ENCODE data around the gene ERP29.
"Not testable (repeated sequence)": the region's sequence is repeated elsewhere in the genome, so short reads cannot be mapped to it uniquely, and the experiment has no call there.

ERP29 gene

DNA sequence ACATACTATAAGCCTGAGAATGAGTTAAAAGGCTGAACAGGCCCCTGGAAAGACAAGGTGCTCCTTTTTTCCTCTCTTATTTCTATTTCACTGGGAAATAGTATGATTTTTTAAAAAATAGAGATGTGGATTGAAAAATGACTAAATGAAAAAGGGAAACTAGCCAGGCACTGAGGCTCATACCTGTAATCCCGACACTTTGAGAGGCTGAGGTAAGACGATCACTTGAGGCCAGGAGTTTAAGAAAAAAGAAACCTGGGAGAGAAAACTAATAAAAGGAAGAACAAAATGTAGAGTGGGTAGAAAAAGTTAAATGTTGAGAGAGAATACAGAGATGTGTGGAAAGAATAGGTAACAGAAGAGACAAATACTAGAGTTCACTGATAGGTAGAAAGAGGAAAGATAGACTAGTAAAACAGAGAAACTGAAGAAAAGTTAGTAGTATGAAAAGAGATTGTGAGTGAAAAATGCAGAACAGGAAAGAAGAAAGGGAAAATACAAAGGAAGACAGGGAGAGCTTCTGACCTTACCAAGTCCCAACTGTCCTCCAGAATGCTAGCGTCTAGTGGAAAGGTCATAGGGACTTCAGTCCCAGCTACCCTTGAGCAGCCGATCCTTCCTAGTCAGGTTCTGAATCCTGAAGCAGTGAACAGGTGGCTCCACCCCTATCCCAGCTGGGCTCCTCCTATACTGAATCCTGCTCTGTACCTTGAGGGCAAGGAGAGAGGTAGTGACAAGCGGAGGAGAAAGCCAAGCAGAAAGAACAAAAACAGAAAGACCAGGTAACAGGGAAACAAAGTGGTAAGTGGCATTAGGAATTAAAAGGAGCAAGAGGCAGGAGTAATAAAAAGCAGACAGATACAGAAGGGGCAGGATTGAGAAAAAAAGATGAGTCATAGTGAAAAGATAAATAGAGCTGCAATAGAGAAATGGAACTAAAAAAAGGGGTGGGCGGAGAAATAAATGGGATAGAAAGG, 7.5 kb upstream of the ERP29 start:
- no peak for DNase-seq

DNA sequence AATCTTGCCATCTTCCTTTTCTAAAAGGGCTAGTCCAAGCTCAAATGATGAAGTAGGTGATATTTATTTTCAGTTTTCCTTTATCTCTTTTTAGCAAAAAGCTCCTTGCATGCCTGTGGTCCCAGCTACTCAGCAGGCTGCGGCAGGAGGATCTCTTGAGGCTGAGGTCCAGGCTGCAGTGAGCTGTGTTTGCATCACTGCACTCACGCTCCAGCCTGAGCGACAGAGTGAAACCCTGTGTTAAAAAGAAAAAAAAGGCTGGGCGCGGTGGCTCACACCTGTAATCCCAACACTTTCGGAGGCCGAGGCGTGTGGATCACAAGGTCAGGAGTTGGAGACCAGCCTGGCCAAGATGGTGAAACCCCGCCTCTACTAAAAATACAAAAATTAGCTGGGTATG, 5.3 kb upstream of the ERP29 start:
- no peak for DNase-seq

DNA sequence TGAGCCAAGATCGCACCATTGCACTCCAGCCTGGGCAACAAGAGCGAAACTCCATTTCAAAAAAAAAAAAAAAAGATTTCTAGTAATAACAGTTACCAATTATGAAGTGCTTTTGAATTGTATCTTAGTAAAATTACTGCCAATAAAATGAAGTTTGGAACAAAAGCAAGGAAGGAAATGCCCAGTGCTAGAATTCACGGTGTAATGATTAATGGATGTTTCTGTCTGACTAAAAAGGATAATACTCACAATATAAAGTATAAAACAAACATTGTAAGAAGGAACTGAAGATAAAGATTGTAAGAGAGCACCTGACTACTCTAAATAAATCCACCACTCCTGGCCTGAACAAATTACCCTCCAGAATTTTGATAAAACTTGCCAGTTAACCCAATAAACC, 4.3 kb upstream of the ERP29 start:
- DNase-seq, result no peak

DNA sequence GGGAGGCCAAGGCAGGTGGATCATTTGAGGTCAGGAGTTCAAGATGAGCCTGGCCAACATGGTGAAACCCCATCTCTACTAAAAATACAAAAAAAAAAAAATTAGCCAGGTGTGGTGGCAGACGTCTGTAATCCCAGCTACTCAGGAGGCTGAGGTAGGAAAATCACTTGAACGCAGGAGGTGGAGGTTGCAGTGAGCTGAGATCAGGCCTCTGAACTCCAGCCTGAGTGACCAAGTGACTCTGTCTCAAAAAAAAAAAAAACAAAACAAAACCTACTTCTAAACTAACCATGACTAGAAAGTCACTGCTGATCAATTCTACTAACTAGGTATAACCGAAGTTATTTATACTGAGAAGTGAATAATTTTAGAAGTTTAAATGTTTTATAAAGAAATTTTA, 3.6 kb upstream of the ERP29 start:
- not testable (repeated sequence) for DNase-seq

DNA sequence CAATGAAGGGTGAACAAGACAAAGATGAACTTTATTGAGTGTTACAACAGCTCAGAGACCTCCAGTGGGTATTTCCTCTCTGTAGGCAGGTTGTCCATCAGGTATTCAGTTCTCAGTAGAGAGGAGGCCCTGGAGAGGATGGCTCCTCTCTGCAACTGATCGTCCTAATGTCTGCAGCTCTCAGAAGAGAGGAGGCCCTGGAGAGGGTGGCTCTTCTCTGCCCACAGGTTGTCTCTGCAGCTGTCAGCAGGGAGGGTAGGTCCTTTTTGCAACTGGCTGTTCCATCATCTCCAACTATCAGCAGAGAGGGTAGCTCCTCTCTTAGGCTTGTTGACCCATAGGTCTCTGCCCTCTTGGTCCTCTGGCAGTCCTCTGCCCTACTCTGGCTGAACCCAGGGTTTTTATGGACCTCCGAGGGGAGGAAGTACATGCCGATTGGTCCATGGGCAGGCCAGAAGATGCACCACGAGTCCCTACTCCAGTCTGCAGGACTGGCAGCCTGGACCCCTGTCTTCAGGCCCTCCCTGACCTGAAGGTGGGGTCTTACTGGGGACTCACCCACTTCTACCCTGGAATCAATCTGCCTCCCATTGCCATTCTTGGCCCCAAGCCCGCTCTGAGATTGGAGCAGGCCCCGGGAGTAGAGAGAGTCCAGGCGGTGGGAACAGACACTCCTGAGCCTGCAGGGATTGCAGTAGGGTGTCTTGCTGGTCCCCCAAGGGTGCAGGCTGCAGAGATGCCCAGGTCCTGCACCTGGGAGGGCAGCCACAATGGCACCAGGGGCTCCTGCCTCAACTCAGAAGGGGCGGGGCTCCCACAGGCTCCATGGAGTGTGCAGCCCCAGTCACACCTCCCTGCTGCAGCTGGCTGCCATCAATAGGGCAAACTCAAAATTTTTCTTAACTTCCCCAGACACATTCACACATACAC, 2.5 kb upstream of the ERP29 start:
- DNase-seq, result no peak

DNA sequence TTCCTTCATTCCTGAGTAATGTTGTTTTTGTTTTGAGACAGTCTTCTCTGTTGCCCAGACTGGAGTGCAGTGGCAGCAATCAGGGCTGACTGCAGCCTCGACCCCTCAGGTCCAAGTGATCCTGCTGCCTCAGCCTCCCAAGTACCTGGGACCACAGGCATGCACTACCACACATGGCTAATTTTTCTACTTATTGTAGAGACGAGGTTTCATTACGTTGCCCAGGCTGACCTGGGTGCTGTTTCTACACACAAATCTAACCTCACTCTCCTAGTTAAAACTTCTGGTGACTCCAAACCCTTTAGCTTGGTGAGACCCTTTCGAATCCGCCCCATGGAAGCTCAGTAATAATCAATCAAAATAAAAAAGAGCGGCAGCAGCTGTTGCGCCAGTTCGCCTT, 1.5 kb upstream of the ERP29 start:
- no peak for DNase-seq

DNA sequence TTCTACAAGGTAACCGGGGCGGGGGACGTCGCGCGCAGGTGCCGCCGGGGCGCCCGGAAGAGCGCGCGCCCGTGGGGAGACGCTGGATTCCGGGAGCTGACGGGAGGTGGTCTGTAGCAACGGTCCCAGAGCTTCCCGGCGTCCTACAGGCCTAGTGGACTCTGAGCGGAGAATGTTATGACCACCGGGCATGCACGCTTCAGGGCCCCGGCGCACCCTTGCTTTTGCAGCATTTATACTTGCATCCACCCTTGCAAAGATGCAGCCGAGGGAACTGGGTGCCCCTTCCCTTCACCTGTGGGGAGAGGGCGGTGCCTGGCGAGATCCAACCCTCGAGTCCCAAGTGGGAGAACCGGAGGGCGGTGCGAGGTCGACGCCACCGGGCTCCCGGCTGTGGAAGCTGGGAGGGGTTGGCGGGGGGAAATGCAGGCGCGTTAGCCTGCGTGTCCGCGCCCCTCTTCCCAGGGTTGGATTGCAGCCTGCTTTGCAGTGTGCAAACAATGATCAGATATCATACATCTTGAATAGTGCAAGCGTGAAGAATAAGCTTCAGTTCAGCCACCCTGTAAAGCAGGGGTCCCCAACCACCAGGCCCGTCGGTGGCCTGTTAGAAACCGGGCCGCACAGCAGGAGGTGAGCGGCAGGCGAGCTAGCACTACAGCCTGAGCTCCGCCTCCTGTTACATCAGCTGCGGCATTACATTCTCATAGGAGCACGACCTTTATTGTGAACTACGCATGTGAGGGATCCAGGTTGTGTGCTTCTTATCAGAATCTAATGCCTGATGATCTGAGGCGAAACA, 576 bp downstream of the ERP29 start:
- peak; percentile 27 for DNase-seq

DNA sequence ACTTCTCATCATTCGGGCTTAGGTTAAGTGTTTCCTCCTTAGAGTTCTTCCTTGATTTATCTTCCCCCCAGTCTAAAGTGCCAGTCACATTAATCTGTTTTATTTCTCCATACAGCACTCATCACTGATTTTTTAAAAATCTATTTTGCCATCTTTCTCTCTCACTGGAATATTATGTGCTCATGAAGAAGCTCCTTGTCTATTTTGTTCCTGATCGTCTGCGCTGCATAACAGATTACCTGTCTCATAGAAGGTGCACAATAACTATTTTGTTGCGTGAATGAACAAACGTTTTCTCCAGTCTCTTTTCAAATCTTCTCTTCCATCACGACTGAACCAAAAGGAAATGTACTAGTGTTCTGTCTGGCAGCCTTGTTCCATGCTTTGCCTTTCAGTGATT, 2.7 kb downstream of the ERP29 start:
- no peak for DNase-seq

DNA sequence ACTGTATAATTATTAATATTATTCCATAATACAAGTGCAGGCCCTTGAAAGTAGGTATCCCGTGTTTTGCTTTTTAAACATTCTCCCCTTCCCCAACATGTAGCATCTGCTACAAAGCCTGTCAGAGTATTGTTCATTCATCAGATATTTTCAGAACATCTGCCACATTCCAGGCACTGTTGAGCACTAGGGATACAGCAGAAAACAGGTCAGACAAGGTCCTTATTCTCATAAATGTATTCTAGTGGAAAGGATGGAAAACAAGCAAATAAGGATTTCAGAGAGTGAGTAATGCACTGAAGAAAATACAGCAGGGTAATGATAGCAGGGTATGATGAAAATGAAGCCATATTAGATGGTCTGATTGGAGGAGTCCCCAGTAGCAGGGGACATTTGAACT, 3.8 kb downstream of the ERP29 start:
- DNase-seq, result no peak

DNA sequence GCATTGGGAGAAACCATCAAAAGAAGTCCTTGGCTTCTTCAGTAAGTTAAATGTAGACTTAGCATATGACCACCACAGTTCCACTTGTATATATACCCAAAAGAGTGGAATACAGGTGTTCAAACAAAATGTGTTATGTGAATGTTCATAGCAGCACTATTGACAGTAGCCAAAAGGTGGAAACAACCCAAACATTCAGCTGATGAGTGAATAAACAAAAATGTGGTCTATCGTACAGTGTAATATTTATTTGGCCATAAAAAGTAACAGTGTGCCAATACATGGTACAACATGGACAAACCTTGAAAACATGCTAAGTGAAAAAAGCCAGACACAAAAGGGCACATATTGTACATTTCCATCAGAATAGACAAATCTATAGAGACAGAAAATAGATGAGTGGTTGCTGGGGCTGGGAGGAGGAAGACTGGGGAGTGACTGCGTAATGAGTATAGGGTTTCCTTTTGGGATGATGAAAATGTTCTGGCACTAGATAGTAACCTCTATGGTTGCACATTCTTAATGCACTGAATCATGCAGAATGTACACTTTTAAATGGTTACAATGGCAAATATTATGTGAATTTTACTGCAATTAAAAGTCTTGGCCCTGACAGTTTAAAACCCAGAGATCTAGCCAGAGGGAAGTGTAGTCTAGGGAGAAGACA, 5.5 kb downstream of the ERP29 start:
- DNase-seq, result no peak

DNA sequence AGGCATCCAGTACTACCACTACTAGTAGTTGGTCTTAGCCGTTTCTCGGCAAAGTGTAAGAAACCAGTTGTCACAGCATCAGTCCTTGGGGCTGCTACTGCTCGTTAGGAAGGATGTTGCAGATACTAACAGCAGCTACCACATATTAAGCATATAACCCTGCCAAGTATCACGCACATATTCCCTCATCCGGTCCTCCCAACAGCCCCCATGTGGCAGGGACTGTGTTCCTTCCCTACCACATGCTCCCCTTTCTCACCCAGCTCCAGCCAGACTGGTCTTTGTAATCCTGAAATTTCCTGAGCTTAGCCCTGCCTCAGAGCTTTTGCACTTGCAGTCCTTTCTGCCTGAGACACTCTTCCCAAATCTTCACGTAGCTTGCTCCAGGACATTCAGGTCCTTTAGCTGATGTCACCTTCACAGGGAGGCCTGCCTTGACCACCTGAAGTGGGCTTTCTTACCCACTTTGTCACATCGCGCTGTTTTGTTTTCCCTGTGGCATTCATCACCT, 7.8 kb downstream of the ERP29 start:
- no peak for DNase-seq

DNA sequence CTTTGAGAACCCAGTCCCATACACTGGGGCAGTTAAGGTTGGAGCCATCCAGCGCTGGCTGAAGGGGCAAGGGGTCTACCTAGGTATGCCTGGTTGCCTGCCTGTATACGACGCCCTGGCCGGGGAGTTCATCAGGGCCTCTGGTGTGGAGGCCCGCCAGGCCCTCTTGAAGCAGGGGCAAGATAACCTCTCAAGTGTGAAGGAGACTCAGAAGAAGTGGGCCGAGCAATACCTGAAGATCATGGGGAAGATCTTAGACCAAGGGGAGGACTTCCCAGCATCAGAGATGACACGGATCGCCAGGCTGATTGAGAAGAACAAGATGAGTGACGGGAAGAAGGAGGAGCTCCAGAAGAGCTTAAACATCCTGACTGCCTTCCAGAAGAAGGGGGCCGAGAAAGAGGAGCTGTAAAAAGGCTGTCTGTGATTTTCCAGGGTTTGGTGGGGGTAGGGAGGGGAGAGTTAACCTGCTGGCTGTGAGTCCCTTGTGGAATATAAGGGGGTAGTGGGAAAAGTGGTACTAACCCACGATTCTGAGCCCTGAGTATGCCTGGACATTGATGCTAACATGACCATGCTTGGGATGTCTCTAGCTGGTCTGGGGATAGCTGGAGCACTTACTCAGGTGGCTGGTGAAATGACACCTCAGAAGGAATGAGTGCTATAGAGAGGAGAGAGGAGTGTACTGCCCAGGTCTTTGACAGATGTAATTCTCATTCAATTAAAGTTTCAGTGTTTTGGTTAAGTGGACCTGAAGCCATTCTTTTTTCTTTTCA, 9.2 kb downstream of the ERP29 start:
- DNase-seq, result no peak

DNA sequence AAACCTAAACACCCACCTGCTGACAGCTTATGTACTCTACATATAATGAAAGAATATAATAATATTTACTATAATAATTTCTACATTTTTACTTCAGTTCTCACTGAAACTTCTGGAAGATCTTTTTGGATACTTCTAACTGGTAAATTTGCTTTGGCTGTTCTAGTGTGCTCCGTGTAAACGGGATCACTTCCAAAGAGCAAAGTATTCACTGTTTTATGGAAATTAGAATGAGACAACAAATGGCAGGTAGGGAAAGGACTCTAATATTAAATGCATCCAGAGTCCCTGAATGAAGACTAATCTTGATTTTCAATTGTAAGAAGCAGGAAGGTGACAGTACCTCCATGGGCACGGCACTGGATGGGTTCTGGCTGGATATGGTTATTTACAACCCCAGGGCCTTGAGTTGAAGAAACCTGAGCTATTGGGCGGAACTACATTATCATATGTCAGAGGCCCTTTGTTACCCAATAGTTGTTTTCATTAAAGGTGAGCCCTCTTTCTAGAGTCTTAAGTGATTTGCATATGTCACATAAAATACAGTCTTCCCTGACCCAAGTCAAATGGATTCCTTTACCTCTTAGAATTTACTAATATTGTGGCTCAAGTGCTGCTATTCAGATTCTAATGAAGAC, 10.7 kb downstream of the ERP29 start:
- DNase-seq, result no peak

DNA sequence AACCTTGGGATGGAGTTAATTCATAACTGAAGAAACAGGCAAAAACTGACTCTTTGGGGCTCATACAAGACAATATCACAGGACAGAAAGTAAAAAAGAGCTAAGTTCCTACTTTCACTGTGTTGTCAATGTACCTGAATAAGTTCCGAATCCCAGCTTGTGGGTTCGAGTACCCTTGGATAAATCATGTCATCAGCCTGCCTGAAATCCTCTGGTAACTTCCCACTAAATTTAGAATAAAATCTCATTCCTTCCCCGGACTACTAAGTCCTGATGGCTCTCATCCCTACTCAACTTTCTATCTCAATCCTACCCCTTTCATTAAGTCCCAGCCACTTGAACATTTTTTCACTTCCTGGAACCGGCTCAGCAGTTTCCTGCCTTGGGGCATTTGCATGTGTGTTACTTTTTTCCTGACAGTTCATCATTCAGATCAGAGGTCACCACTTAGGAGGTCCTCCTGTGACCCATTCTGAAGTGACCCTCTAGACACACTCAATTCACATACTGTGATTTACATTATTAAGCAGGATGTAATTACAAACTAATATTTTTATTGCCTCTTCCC, 12.7 kb downstream of the ERP29 start:
- no peak for DNase-seq

DNA sequence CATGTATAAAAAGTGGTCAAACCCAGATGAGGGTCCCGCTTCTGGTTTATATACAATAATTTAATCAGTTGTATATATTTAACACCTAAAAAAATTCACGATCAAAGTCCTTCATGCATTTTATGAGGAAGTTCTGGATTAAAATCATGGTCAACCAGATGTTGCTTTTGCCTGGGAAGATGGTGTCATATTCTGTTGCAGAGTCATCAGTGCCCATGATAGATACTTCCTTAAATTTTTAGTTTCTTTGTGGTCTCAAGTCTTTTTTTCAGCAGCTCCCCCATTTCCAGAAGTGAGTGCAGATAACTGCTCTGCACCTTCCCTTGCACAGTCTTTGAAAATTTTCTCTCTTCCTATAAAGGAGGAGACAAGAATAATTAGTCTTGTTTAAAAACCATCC, 16.1 kb downstream of the ERP29 start:
- no peak for DNase-seq

DNA sequence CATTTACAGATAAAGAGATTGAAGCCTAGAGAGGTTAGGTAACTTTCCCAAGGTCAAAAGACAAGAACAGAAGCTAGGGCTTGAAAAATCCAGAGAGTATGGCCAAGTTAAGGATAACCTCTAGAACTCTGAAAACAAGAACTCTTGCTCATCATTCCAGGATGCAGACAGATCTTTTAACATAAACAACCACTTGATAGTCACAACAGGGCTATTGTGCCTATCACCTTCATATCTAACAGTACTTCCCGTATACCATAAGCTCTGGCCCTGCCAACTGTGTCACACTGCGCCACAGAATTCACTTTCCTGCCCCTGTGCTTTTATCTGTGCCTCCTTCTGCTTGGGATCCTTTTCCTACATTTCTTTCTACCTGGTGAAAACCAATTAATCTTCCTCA, 18.2 kb downstream of the ERP29 start:
- no peak for DNase-seq

DNA sequence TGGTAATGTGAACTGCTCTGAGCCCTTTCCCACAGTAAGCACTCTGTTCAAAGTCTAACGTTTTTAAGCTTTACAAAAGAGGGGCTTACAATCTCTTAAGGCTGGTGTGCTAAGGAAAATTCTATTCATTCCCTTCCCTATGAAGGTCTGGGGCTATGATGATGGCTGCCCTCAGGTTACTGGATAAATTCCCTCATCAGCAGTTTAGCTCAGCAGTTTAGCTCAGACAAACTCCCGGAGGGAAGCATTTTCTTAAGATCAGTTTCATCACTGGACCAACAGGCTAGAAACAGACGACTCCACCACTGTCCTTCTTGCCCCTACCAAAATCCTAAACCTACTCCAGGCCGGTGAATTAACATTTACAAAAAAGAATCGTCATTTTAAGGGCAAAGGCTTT, 19.1 kb downstream of the ERP29 start:
- DNase-seq, result no peak

DNA sequence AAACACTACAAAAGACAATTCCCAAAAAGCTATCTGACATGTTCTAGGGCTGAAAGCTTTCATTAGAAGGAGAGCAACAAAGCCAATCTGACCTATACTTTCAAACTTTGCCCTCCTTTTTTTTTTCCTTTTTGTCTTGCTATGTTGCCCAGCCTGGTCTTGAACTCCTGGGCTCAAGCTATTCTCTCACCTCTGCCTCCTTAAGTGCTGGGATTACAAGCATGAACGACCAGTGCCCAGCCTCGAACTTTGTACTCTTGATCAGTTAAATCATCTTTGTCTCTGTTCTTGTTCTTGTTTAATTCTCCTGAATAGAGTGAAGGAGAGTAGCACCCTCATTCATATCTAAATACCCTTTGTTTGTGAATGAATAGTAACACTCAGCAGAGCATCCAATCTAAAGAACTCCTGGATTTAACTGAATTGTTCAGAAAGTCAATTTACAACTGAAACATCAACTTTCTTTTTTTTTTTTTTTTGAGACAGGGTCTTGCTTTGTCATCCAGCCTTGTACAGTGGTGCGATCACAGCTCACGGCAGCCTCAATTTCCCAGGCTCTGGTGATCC, 22.1 kb downstream of the ERP29 start:
- no peak for DNase-seq

DNA sequence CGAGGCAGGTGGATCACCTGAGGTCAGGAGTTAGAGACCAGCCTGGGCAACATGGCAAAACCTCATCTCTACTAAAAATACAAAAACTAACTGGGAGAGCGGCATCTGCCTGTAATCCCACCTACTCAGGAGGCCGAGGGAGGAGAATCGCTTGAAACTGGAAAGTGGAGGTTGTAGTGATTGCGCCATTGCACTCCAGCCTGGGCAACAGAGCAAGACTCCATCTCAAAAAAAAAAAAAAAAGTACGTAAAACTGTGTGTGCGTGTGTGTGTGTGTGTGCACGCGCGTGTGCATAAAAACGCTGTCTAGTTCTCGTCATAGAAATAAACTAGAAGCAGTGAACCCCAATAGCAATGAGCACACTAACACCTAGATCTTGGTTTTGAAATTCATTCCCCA, 23.4 kb downstream of the ERP29 start:
- not testable (repeated sequence) for DNase-seq

DNA sequence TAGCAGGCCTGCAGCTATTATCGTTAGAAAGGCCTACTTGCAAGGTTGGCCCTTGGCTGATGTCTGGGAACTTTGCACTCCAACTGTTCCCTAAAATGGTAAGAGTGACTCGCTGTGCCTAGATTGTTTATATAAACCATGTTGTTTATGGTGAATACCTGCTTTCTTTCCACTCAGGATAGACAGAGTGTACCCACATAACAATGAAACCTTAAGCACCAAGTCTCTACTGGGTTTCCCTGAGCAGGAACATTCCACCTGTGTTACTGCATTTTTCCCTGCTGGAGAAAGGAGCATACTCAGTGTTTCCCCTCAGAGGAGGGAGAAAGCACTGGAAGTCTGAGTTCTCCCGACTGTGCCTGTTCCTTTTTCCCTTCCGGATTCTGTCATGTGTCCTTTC, 32.8 kb downstream of the ERP29 start:
- DNase-seq, result no peak
